GM21528 (cell line): ENCODE measurements around the gene TRIM63.

Experiments
- ATAC-seq: cut with Tn5 transposase; IDR thresholded peaks from one replicate; pipeline ENCODE4 v1.9.1; 2021; ENCODE audit warnings: mild to moderate bottlenecking, moderate library complexity; ENCODE audit not compliant: unreplicated experiment, low FRiP score

The TRIM63 gene

GRCh38 chr1:26020330-26020768, 47.1 kb downstream of the TRIM63 start:
- ATAC-seq = no peak

DNA sequence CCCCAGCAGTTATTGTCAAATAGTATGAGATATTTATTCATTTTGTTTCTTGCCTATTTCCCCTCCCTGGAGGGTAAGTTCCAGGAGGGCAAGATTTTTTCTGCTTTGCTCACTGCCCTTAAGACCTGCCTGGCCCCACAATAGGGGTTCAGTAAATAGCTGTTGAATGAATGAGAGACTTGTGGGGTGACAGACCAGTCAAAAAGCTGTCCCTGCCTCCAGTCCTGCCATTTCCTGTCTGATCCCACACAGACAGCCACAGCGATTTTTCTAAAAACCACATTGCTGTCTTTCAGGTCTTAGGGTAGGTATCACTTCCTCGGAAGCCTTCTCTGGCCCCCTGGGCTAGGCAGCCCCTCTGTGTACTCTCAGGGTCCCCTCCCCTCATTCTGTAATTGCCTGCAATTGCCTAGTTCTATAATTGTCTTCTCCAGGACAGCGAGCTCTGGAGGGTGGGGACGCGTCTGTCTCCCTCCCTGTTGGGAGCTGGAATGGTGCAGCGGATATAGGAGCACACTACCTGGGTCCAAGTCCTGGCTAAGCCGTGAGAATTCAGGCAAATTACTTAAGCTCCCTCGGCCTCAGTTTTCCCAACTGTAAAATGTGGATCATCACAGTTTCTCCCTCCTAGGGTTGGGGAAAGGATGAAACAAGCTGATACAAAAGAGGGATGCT, 47.7 kb downstream of the TRIM63 start:
- no peak for ATAC-seq

DNA sequence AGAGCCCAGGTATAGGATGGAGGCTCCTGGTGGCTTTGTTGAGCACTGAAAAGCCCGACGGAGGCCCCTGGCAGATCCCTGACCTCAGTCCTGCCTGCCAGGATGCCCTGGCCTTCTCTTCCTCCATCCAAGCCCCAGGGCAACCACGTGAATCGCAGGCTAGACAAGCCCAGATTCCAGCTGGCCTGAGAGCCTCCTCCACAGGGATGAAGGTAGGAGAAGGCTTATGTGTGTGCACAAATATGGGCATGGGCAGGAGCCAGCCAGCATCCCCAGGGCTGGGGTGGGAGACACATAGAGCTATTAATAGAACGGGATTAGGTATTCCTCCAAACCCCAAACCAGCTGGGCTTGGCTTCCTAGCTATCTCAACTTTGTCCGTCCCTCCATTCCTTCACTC, 49.8 kb downstream of the TRIM63 start:
- ATAC-seq = no peak

GRCh38 chr1:26016953-26017545, 50.4 kb downstream of the TRIM63 start:
- no peak for ATAC-seq

DNA sequence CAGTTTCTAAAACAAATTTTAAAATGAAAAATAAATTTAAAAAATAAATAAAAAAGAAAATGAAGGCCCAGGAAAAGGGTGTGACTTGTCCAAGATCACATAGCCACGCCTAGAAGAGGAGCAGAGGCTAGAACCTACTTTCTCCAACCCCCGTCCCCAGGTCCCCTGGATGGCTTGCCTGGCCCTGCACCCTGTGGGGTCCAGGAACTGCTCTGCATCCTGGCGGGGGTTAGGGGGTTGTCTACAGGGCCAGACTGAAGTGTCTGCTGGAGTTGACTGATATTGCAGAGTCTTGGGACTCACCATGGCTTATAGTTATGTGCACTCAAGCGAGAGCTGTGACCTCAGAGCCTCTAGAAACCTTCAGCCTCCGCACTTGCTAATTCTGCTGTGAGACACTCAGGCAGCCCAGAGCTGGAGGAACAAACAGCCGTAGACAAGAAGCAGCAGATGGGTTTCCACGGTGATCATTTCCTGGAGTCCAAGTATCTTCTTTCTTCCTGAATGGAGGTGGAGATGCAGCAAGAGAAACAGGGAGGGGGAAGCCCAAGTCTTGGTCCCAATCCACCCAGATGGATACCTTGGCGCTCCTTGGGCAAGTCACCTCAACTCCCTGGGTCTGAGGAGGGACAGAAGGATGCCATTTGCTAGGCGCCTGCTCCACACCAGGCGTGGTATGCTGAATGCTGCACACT, 51.0 kb downstream of the TRIM63 start:
- no peak for ATAC-seq

DNA sequence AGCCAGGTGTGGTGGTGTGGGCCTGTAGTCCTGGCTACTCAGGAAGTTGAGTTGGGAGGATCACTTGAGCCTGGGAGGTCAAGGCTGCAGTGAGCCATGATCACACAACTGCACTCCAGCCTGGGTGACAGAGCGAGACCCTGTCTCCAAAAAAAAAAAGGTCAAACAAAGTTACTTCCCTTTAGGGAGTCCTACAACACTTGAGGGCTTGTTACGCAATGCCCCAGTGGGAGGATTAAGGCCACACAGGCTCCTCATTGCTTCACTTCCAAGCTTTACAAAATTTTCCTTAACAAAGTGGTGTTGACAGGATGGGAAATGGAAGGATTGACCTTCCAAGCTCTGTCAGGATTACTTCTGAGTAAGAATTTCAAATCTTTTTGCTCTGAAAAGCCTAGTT, 52.1 kb downstream of the TRIM63 start:
- no peak for ATAC-seq

DNA sequence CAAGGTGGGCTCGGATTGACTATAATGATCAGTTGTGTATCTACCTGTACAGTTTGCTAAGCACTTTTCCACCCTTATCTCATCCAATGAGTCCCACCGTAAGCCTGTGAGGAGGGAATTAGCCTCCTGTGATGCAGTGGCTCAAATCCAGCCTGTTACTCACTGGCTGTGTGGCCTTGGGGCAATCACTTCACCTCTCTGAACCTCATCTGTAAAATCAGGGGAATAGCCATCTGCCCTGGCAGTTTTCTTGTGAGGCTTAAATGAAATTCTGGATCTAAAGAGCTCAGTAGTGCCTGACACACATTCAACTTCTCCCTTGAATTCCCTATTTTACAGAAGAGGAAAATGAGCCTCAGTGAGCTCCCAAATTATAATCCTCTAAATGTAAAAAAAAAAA, 53.3 kb downstream of the TRIM63 start:
- no peak for ATAC-seq

- ATAC-seq = no peak
These were observed 54.6 kb downstream of the TRIM63 start for GRCh38 chr1:26012864-26013263.

DNA sequence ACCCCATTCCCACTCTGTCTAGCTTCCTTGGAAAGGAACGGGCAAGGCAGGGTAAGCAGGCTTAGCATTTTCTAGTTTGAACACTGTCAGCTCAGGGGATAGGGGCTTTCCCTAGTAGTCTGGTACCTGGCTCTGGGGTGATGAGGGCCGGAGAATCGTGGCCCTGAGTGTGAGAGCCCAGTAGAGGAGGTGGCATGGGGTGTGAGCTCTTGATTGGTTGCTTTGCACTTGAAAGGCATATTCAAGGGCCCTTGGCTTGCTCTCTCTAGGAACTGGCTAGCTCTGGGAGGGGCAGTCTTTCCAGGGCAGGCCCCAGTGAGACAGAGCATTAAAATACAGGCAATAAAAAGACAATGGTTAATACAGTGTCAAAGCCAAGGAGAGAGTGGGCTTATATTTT, 56.6 kb downstream of the TRIM63 start:
- no peak for ATAC-seq

- no peak for ATAC-seq
These were observed 57.5 kb downstream of the TRIM63 start for GRCh38 chr1:26009796-26010447.

DNA sequence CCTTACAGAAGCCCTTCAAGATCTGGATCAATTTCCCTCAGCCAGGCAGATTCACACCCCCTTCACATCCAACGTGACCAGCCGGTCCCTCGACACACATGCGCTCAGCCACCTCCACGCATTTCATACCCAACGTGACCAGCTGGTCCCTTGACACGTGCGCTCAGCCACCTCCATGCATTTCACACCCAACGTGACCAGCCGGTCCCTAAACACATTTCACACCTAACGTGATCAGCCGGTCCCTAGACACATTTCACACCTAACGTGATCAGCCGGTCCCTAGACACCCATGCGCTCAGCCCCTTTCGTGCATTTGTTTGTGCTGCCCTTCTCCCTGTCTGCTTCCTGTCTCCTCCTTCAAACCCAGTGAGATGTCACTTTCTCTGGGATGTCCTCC, 60.7 kb downstream of the TRIM63 start:
- ATAC-seq = no peak

GRCh38 chr1:26005434-26006105, 61.9 kb downstream of the TRIM63 start:
- ATAC-seq = no peak

DNA sequence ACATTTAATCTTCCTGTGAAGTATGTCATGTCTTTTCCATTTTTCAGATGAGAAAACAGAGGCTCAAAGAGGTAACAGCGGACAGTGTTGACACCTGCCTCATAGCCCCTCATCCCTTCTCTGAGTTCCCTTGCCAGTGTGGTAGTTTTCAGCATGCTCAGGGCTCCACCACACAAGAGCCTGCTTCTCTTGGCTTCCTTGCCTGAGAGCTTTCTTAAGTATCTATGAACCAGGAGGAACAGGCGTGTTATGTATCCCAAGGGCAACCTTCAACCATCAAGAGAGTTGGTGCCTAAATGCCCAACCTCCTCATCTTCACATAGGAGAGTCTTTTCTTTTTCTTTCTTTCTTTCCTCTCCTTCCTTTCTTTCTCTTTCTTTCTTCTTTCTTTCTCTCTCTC, 63.7 kb downstream of the TRIM63 start:
- ATAC-seq = no peak

DNA sequence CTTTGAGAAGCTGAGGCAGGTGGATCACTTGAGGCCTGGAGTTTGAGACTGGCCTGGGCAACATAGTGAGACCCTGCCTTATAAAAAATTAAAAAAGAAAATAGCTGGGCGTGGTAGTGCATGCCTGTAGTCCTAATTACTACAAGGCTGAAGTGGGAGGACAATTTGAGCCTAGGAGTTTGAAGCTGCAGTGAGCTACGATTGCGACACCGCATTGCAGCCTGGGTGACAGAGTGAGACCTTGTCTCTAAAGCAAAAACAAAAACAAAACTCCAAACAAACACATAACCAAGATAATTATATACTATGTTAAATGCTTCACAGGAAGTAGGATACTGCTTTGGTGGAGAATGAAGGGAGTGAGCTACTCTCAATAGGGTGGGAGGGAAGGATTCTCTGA, 64.2 kb downstream of the TRIM63 start:
- no peak for ATAC-seq
